ENCODE measurements around the gene CERKL.

Gene CERKL

DNA sequence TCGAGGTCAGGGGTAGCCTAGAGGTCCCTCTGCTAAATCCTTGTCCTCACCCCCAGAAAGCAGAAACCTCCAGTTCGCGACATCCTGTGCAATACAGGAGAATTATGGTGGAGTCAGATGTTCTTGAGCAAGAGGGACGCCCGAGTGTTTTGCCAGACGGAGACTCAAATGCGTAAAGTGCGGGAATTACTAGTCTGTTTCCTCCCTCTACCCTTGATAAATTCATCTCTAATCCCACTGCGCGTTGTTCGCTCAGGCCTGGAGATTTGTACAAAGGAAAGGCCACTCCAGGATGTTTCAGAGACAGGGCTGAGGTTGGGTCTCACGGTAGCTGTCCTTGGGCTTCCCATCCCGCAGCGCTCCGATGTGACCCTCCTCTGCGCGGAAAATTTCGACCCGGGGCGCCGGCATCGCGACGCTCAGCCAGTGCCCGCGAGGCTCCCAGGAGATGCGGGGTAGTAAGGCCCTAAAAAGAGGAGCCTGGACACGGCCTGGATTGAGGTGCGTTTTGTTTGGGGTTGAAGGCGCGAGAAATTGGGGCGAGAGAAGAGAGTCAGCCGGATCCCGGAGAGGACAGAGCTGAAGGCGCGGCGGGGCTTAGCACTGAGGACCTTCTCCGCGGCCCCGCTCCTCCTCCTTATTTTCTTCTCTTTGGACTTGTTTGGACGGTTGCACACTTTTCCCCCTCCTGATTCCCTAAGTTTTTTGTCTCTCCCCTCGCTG is 26.1 kb upstream of the CERKL start:
- TF ChIP-seq, protein P1, sequence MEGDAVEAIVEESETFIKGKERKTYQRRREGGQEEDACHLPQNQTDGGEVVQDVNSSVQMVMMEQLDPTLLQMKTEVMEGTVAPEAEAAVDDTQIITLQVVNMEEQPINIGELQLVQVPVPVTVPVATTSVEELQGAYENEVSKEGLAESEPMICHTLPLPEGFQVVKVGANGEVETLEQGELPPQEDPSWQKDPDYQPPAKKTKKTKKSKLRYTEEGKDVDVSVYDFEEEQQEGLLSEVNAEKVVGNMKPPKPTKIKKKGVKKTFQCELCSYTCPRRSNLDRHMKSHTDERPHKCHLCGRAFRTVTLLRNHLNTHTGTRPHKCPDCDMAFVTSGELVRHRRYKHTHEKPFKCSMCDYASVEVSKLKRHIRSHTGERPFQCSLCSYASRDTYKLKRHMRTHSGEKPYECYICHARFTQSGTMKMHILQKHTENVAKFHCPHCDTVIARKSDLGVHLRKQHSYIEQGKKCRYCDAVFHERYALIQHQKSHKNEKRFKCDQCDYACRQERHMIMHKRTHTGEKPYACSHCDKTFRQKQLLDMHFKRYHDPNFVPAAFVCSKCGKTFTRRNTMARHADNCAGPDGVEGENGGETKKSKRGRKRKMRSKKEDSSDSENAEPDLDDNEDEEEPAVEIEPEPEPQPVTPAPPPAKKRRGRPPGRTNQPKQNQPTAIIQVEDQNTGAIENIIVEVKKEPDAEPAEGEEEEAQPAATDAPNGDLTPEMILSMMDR (IDR thresholded peaks at IDR 0.05; ENCODE audit: low read depth, low read length): no peak
- no peaks in the 10 kb centered on the region for H3K36me3 ChIP-seq
- no peaks in the 10 kb centered on the region for H3K4me1 ChIP-seq
- H3K27me3 ChIP-seq: peaks cover 64% of the 10 kb centered on the region
- H3K4me3 ChIP-seq (ENCODE audit: low read depth, low read length): no peak overlapping the region; the same call in 1 of the 2 replicates
- DNase-seq: no peak
- H3K9me3 ChIP-seq: no peaks in the 10 kb centered on the region

DNA sequence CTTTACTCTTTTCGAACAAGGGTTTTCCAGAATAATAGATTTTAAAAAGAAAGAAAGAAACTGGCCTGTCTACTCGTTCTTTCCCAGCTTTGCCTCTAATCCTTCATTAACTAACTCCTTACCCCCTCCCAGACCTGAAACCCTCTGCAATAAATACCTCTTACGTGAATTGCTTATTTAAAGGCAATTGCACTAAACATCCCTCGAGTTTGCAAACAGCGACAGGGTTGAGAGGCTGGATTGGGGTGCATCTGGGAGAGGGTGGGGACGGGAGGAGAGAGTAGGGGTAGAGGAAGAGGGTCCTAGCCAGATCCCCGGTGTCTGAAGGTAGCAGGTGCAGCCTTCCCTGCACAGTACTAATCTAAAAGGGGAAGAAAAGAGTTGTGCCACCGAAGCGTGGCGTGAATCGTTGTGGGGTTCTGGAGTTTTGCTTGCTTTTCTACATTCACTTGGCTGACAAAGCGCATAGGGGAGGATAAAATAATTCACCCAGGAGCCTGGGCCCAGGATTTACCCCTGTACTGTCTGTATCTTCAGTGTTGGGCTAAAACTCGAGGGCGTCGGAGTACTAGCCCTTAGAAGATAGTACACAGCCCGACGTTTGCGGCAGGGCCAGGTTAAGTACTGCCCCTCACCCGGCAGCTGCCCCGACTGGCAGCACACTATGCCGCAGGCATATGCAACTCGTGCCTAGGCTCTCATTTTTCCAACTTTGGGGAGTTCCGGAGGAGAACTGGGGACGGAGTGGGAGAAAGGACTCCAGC is 25.3 kb upstream of the CERKL start:
- TF ChIP-seq, protein P1 (IDR thresholded peaks at IDR 0.05; ENCODE audit: low read depth, low read length): no peak
- no peaks in the 10 kb centered on the region for H3K36me3 ChIP-seq
- no peak overlapping the region for H3K4me3 ChIP-seq (ENCODE audit: low read depth, low read length)
- peaks cover 70% of the 10 kb centered on the region for H3K27me3 ChIP-seq
- no peaks in the 10 kb centered on the region for H3K9me3 ChIP-seq
- H3K4me1 ChIP-seq: no peaks in the 10 kb centered on the region
- no peak for DNase-seq

DNA sequence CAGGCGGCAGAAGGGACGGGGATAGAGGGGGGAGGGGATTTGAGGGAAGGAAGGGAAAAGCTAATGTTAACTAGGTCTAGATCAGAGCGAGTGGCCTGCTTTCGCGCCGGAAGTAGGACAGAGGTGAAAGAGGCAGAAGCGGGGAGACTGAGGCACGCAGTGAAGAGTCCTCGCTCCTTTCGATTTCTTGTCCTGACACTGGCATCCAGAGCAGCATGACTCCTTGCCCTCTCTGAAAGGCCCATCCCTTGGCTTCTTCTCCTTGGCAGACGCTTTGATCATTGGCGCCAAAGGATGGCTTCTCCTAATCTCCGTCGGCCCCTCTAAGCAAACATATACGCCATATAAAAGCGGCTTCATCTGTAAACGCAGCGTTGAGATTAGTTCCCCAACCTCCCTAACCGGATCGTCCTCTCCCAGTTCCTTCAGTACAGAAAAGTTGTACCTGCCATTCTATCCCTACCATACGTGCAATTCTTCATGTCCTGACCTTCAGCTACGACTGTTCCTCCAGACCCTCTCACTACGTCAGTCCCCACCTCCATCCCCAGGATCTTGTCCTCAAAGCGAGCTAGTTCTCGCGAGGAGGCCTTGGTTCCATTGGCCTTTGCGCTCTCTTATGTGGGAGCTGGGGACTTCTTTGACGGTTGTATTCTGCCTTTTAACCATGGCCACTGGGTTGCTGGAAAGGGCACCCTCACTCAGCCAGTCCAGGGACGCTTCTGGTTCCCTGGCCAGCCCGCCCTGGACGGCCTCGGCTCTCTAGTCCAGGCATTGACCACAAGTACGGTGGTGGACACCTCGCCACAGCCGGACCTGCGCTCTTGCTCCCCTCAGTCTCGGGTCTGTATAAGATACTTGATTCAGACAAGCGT is 24.3 kb upstream of the CERKL start:
- H3K27me3 ChIP-seq: peaks cover 70% of the 10 kb centered on the region
- peak overlapping the region; percentile 16; the same call in 1 of the 2 replicates for H3K4me3 ChIP-seq (ENCODE audit: low read depth, low read length)
- H3K36me3 ChIP-seq: no peaks in the 10 kb centered on the region
- TF ChIP-seq, protein P1 (IDR thresholded peaks at IDR 0.05; ENCODE audit: low read depth, low read length): no peak
- no peak for DNase-seq
- no peaks in the 10 kb centered on the region for H3K4me1 ChIP-seq
- no peaks in the 10 kb centered on the region for H3K9me3 ChIP-seq

DNA sequence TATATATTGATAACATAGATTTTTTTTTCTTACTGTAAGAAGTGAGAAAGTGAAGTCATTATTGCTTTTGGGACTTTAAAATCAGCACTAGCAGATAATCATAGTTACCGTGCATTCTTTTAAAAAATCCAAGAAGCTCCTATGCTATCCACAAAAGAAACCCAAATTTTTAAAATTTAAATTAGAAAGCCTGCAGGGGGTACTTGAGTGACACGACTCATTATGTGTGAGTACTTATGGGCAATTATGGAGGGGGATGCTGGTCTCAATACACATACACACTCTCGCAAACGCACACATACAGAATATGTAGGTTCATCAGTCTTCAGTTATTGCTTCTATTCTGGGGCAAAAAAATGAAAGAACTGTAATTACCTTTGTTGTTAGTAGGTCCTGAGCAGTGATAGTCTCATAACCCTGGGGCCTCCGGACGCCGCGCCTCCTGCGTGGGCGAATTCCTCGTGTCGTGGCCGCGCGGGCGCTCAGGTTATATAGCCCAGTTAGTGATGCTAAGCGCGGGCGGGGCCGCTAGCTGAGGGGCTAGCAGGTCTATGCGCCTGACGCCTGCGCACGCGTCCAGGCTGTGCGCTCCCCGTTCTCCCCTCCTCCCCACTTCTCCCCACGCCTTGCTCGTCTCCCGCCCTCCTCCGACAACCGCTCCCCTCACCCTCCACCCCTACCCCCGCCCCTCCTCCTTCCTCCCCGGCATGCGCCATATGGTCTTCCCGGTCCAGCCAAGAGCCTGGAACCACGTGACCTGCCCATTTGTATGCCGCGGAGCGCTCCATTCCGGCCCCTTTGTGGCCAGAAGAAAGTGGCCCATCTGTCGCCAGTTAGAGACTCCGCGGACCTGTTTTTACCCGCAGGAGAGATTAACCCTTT is 23.4 kb upstream of the CERKL start, which contains the start of gene NEUROD1:
NEUROD1 (minus strand) TSS at position 463 of the 882 bp plus-strand sequence. CDS start 1,657 bp downstream, outside the sequence.
- H3K4me3 ChIP-seq (ENCODE audit: low read depth, low read length): peak within 1 kb of the TSS; percentile 16; the same call in 1 of the 2 replicates
- no peaks in the 10 kb centered on the region for H3K9me3 ChIP-seq
- no peaks in the 10 kb centered on the region for H3K36me3 ChIP-seq
- no peaks in the 10 kb centered on the region for H3K4me1 ChIP-seq
- TF ChIP-seq, protein P1 (IDR thresholded peaks at IDR 0.05; ENCODE audit: low read depth, low read length): no peak
- peak; percentile 39 for DNase-seq
- peaks cover 70% of the 10 kb centered on the region for H3K27me3 ChIP-seq

DNA sequence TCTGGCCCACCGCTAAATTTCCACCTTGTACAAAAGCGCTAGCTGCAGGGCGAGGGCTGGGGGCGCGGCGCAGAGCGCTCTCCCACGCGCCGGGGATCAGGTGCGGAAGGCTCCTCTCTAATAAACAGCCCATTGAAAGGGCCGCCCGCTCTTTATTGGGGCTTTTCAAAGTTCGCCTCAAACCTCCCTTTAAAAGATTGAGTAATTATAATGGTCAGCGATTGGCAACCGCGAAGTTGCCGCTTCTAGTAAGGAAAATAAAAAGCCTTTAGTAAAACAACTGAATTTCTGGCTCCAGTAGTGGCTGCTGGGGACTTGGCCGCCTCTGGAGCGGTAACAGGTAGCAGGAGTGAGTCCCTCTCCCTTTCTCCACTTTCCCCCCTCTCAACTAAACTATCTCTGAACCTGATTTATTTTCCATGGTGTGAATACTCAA is 22.7 kb upstream of the CERKL start:
- TF ChIP-seq, protein P1 (IDR thresholded peaks at IDR 0.05; ENCODE audit: low read depth, low read length): no peak
- no peak overlapping the region for H3K4me3 ChIP-seq (ENCODE audit: low read depth, low read length)

More for the DNA sequence above, 22.7 kb upstream of the CERKL start:
- DNase-seq: no peak
- no peaks in the 10 kb centered on the region for H3K36me3 ChIP-seq
- no peaks in the 10 kb centered on the region for H3K9me3 ChIP-seq
- peaks cover 64% of the 10 kb centered on the region for H3K27me3 ChIP-seq
- no peaks in the 10 kb centered on the region for H3K4me1 ChIP-seq

All from BE2C (cell line).